Adrenal gland (tissue), 12 donors: Measurements from ENCODE around the gene RBM19. TPM values are rescaled to one million over a fixed set of nuclear protein-coding genes. Genes with fewer than 3 reads are reported as not detected.

Experiments
- DNase-seq, 7 donors: peaks; one replicate each; pipeline ENCODE4 v3.0.0-alpha.2; 2019 to 2020
- H3K27ac ChIP-seq, 5 donors: fragments of 200-600 bp; sonication (generic) in 4 of 5; 1 replicate in 3 of 5; 2 replicates in 2 of 5; pipeline versions ENCODE4 v1.5.1 to v1.8.0; 2016 to 2020; ENCODE audit warnings: mild to moderate bottlenecking in 1 of 5
- H3K27me3 ChIP-seq: fragments of 200-600 bp; 2 replicates; pipeline ENCODE4 v1.8.0; 2021
- H3K36me3 ChIP-seq, 2 donors: fragments of 200-600 bp; replicated peaks in 1 of 2; 1 replicate in 1 of 2; 2 replicates in 1 of 2; pipeline versions ENCODE4 v1.5.1 to v1.8.0; 2018 to 2022
- H3K4me1 ChIP-seq, 2 donors: fragments of 200-600 bp; replicated peaks in 1 of 2; 1 replicate in 1 of 2; 2 replicates in 1 of 2; pipeline versions ENCODE4 v1.5.1 to v1.8.0; 2018 to 2021
- H3K4me3 ChIP-seq, 4 donors: fragments of 200-600 bp; sonication (generic) in 3 of 4; one replicate each; pipeline ENCODE4 v1.5.1; 2016 to 2018
- H3K9me3 ChIP-seq, 3 donors: fragments of 200-600 bp; sonication (generic) in 1 of 3; replicated peaks in 1 of 3; 1 replicate in 2 of 3; 2 replicates in 1 of 3; pipeline versions ENCODE4 v1.5.1 to v1.8.0; 2016 to 2021
- CTCF ChIP-seq, 6 experiments: fragments of 450-650 bp in 4 of 6; fragments of 200-600 bp in 2 of 6; sonication (generic) in 1 of 6; IDR thresholded peaks; 1 replicate in 5 of 6; 2 replicates in 1 of 6; pipeline versions ENCODE4 v1.5.1 to v1.8.0; 2016 to 2021; ENCODE audit warnings: antibody characterized with exemption in 6 of 6, mild to moderate bottlenecking in 2 of 6, moderate library complexity in 1 of 6
- POLR2A ChIP-seq, 2 donors: fragments of 450-650 bp; IDR thresholded peaks; one replicate each; pipeline ENCODE4 v1.6.1; 2017; ENCODE audit warnings: antibody characterized with exemption in 2 of 2, mild to moderate bottlenecking in 2 of 2, moderate library complexity in 1 of 2
- WGBS, 4 donors: extraction: QIAGEN DNeasy Blood & Tissue Kit in 2 of 4; methylation state at CpG; one replicate each; pipeline versions ENCODE4 v1.1.5 to v1.1.7; 2013 to 2017; 5-methylcytosine and 5-hydroxymethylcytosine counted together
- intact Hi-C, 2 donors: fragments of 100-400 bp; cut with DNase I; formaldehyde crosslinking; loops; one replicate each; pipeline versions ENCODE4 v1.14.1 to v1.15.0; 2022 to 2023
- polyA plus RNA-seq, 3 donors: library from polyadenylated mRNA; stranded (reverse); fragments of 200-250 nt in 2 of 3; fragments of 350-450 nt in 1 of 3; fragmentation: Illumina TruSeq in 1 of 3; extraction: RNeasy Lipid Tissue Mini Kit (QIAGEN cat#74804) in 1 of 3; gene quantifications; one replicate each; pipeline ENCODE4 v1.2.3, GENCODE V29; 2013 to 2014
- total RNA-seq, 9 donors: library from RNA; depleted of rRNA in 4 of 9; stranded (reverse); fragments of >200 nt in 4 of 9; fragments of 120-200 nt in 1 of 9; fragmentation: NEBNext Ultra II Directional in 1 of 9; extraction: Animal tissue kit (Norgen Biotek cat#: 25700) in 1 of 9; gene quantifications; one replicate each; pipeline versions ENCODE4 v1.1.0 to v1.2.4, GENCODE V29; 2013 to 2023
- donor health status: healthy with polysubstance abuse.
- donor health status: Bipolar disorder and iron deficiency.
- donor health status: DM: yes; HTN: yes; CAD: no.
- donor health status: DM: no; HTN: no; CAD: no.
- donor health status: DM: no; HTN: no; CAD: no.
- donor health status: DM: yes; HTN: yes; CAD: no.

RBM19 gene
- total and polyA plus RNA-seq, 12 donors, result 19.6 to 71.4 (median 33.1) TPM

GRCh38 chr12:113950873-113951272, 15.3 kb downstream of the RBM19 start:
- Histone ChIP-seq H3K9me3 (no peaks in the 10 kb centered on the region), H3K27ac (no peak overlapping the region), H3K27me3 (no peaks in the 10 kb centered on the region), H3K36me3 (peaks cover 0 to 77% of the 10 kb centered on the region in 2 donors), H3K4me3 (no peak overlapping the region), H3K4me1 (no peaks in the 10 kb centered on the region)
- intact Hi-C loops, result no loop called here
- WGBS, 4 donors, result 87 to 92% (median 90%) methylated on average over 3 of the region's 3 CpGs
- DNase-seq, result no peak
- no peak for TF ChIP-seq CTCF (IDR thresholded peaks at IDR 0.05)

GRCh38 chr12:113949321-113950305, 16.5 kb downstream of the RBM19 start:
- H3K4me1 ChIP-seq, result no peaks in the 10 kb centered on the region
- intact Hi-C loops, result no loop called here
- no peak overlapping the region for H3K27ac ChIP-seq
- no peak overlapping the region for H3K4me3 ChIP-seq
- no peaks in the 10 kb centered on the region for H3K9me3 ChIP-seq
- no peak for DNase-seq
- TF ChIP-seq CTCF (IDR thresholded peaks at IDR 0.05), result no peak
- TF ChIP-seq POLR2A (IDR thresholded peaks at IDR 0.05), result no peak
- peaks cover 0 to 77% of the 10 kb centered on the region in 2 donors for H3K36me3 ChIP-seq
- no peaks in the 10 kb centered on the region for H3K27me3 ChIP-seq
- WGBS, 4 donors, result 85 to 89% (median 88%) methylated on average over 9 to 10 of the region's 10 CpGs

GRCh38 chr12:113948151-113948914, 17.8 kb downstream of the RBM19 start:
- peaks cover 0 to 75% of the 10 kb centered on the region in 2 donors for H3K36me3 ChIP-seq
- no peak for TF ChIP-seq POLR2A (IDR thresholded peaks at IDR 0.05)
- no peak for TF ChIP-seq CTCF (IDR thresholded peaks at IDR 0.05)
- H3K4me3 ChIP-seq, result no peak overlapping the region
- 91 to 94% (median 93%) methylated on average over 11 to 17 of the region's 17 CpGs for WGBS, 4 donors
- intact Hi-C loops, result no loop called here
- no peaks in the 10 kb centered on the region for H3K27me3 ChIP-seq
- H3K27ac ChIP-seq, result no peak overlapping the region
- no peaks in the 10 kb centered on the region for H3K9me3 ChIP-seq
- DNase-seq, result no peak
- no peaks in the 10 kb centered on the region for H3K4me1 ChIP-seq

- H3K4me3 ChIP-seq, result no peak overlapping the region
- H3K4me1 ChIP-seq, result no peaks in the 10 kb centered on the region
- peaks cover 0 to 76% of the 10 kb centered on the region in 2 donors for H3K36me3 ChIP-seq
- no peaks in the 10 kb centered on the region for H3K9me3 ChIP-seq
- no peak for TF ChIP-seq CTCF (IDR thresholded peaks at IDR 0.05)
- no peak for TF ChIP-seq POLR2A (IDR thresholded peaks at IDR 0.05)
- DNase-seq, result no peak
- 89 to 95% (median 92%) methylated on average over 7 to 8 of the region's 8 CpGs for WGBS, 4 donors
- no peaks in the 10 kb centered on the region for H3K27me3 ChIP-seq
- intact Hi-C loops, result no loop called here
- no peak overlapping the region for H3K27ac ChIP-seq
These were observed 19.9 kb downstream of the RBM19 start for GRCh38 chr12:113946175-113946574.
